GM12874 (cell line): Measurements from ENCODE around the gene TMEM132C.

Experiments used
- CTCF ChIP-seq: IDR thresholded peaks from 2 replicates; pipeline ENCODE4 v1.5.1; 2011; ENCODE audit warnings: low read depth, mild to moderate bottlenecking, control low read depth, low read length, moderate library complexity; ENCODE audit not compliant: insufficient read depth

The TMEM132C gene

GRCh38 chr12:128325646-128326045, 58.7 kb downstream of the TMEM132C start:
- TF ChIP-seq CTCF = no peak

GRCh38 chr12:128326406-128326805, 59.4 kb downstream of the TMEM132C start:
- no peak for TF ChIP-seq CTCF

GRCh38 chr12:128328961-128329360, 62.0 kb downstream of the TMEM132C start:
- TF ChIP-seq CTCF = no peak

GRCh38 chr12:128336204-128337070, 69.5 kb downstream of the TMEM132C start:
- no peak for TF ChIP-seq CTCF

GRCh38 chr12:128337071-128337345, 70.0 kb downstream of the TMEM132C start:
- TF ChIP-seq CTCF = no peak

GRCh38 chr12:128337431-128338170, 70.6 kb downstream of the TMEM132C start:
- no peak for TF ChIP-seq CTCF

GRCh38 chr12:128338386-128339125, 71.6 kb downstream of the TMEM132C start:
- TF ChIP-seq CTCF = no peak
